Mesenchymal stem cell (in vitro differentiated cells and primary cell): ENCODE measurements around the gene TMEM116. TPM values are rescaled to one million over a fixed set of nuclear protein-coding genes. Genes with fewer than 3 reads are reported as not detected.

Experiments used
- DNase-seq: peaks from one replicate; pipeline ENCODE4 v3.0.0-alpha.2; 2013
- H2AFZ ChIP-seq: one replicate; pipeline ENCODE4 v1.6.1; 2013; ENCODE audit warnings: low read depth, mild to moderate bottlenecking, control low read depth, inconsistent platforms, low read length, moderate library complexity
- H2AK5ac ChIP-seq: 2 replicates; pipeline ENCODE4 v1.6.1; 2013; ENCODE audit warnings: low read length, moderate library complexity, mild to moderate bottlenecking, inconsistent platforms; ENCODE audit not compliant: severe bottlenecking
- H2BK120ac ChIP-seq: one replicate; pipeline ENCODE4 v1.6.1; 2013; ENCODE audit warnings: low read depth, mild to moderate bottlenecking, inconsistent platforms, low read length, moderate library complexity
- H2BK12ac ChIP-seq, 2 experiments: one replicate each; pipeline ENCODE4 v1.6.1; 2013; ENCODE audit warnings: inconsistent platforms in 2 of 2, low read length in 2 of 2, mild to moderate bottlenecking in 2 of 2, moderate library complexity in 2 of 2, control low read depth in 1 of 2
- H2BK15ac ChIP-seq: one replicate; pipeline ENCODE4 v1.6.1; 2013; ENCODE audit warnings: mild to moderate bottlenecking, low read depth, inconsistent platforms; ENCODE audit not compliant: poor library complexity, severe bottlenecking
- H2BK5ac ChIP-seq: 2 replicates; pipeline ENCODE4 v1.6.1; 2013; ENCODE audit warnings: low read depth, mild to moderate bottlenecking, low read length, control low read depth, inconsistent platforms; ENCODE audit not compliant: poor library complexity, severe bottlenecking
- H3K14ac ChIP-seq, 2 experiments: one replicate each; pipeline ENCODE4 v1.6.1; 2013; ENCODE audit warnings: inconsistent platforms in 2 of 2, low read length in 2 of 2, control low read depth in 1 of 2, mild to moderate bottlenecking in 1 of 2, moderate library complexity in 1 of 2
- H3K18ac ChIP-seq, 2 experiments: one replicate each; pipeline ENCODE4 v1.6.1; 2013; ENCODE audit warnings: inconsistent platforms in 2 of 2, low read length in 2 of 2, control low read depth in 1 of 2, low read depth in 1 of 2, mild to moderate bottlenecking in 1 of 2
- H3K23ac ChIP-seq, 2 experiments: one replicate each; pipeline ENCODE4 v1.6.1; 2013; ENCODE audit warnings: inconsistent platforms in 2 of 2, low read length in 2 of 2, mild to moderate bottlenecking in 2 of 2, moderate library complexity in 2 of 2, control low read depth in 1 of 2
- H3K27ac ChIP-seq: 2 replicates; pipeline ENCODE4 v1.5.1; 2013; ENCODE audit warnings: mild to moderate bottlenecking, moderate library complexity, low read length, control low read depth, inconsistent platforms; ENCODE audit not compliant: poor library complexity, severe bottlenecking
- H3K27me3 ChIP-seq, 2 experiments: 2 replicates each; pipeline versions ENCODE4 v1.6.1 to v1.7.0; 2013; ENCODE audit warnings: low read length in 2 of 2, mild to moderate bottlenecking in 2 of 2, moderate library complexity in 2 of 2, control low read depth in 1 of 2, inconsistent platforms in 1 of 2; ENCODE audit not compliant: control insufficient read depth in 1 of 2, insufficient read depth in 1 of 2
- H3K36me3 ChIP-seq, 2 experiments: 2 replicates each; pipeline versions ENCODE4 v1.6.1 to v1.7.0; 2013; ENCODE audit warnings: low read length in 2 of 2, control low read depth in 1 of 2, inconsistent platforms in 1 of 2, low read depth in 1 of 2, mild to moderate bottlenecking in 1 of 2; ENCODE audit not compliant: insufficient read depth in 2 of 2, control insufficient read depth in 1 of 2
- H3K4ac ChIP-seq, 2 experiments: one replicate each; pipeline ENCODE4 v1.6.1; 2013; ENCODE audit warnings: inconsistent platforms in 2 of 2, low read length in 2 of 2, mild to moderate bottlenecking in 2 of 2, moderate library complexity in 2 of 2, control low read depth in 1 of 2, low read depth in 1 of 2
- H3K4me1 ChIP-seq: 2 replicates; pipeline ENCODE4 v1.6.1; 2013; ENCODE audit warnings: low read depth, low read length, control low read depth; ENCODE audit not compliant: control insufficient read depth, insufficient read depth
- H3K4me2 ChIP-seq: 2 replicates; pipeline ENCODE4 v1.6.1; 2013; ENCODE audit warnings: low read length, mild to moderate bottlenecking, inconsistent platforms; ENCODE audit not compliant: poor library complexity, severe bottlenecking
- H3K4me3 ChIP-seq, 2 experiments: 2 replicates each; pipeline versions ENCODE4 v1.5.1 to v1.7.0; 2013; ENCODE audit warnings: low read length in 2 of 2, mild to moderate bottlenecking in 2 of 2, control low read depth in 1 of 2, low read depth in 1 of 2; ENCODE audit not compliant: insufficient read depth in 1 of 2
- H3K79me1 ChIP-seq: replicated peaks from 2 replicates; pipeline ENCODE4 v1.6.1; 2013; ENCODE audit warnings: mild to moderate bottlenecking, control low read depth, low read length, inconsistent platforms; ENCODE audit not compliant: poor library complexity, severe bottlenecking
- H3K9ac ChIP-seq: 2 replicates; pipeline ENCODE4 v1.7.0; 2013; ENCODE audit warnings: mild to moderate bottlenecking, low read length, moderate library complexity
- H3K9me3 ChIP-seq: 2 replicates; pipeline ENCODE4 v1.7.0; 2013; ENCODE audit warnings: mild to moderate bottlenecking, low read length; ENCODE audit not compliant: control insufficient read depth
- H4K8ac ChIP-seq: one replicate; pipeline ENCODE4 v1.6.1; 2013; ENCODE audit warnings: inconsistent platforms, mild to moderate bottlenecking, low read length, moderate library complexity
- H4K91ac ChIP-seq: one replicate; pipeline ENCODE4 v1.6.1; 2013; ENCODE audit warnings: mild to moderate bottlenecking, low read length, inconsistent platforms
- WGBS: methylation state at CpG from one replicate; pipeline ENCODE4 v1.1.7; 2013; ENCODE audit warnings: mixed read lengths; 5-methylcytosine and 5-hydroxymethylcytosine counted together
- polyA plus RNA-seq, 2 experiments: library from polyadenylated mRNA; stranded (reverse); fragments of 200-250 nt; gene quantifications; one replicate each; pipeline ENCODE4 v1.2.3, GENCODE V29; 2013

The TMEM116 gene
- polyA plus RNA-seq (2013, experiment 1 of 2): 3.8 TPM
- polyA plus RNA-seq (2013, experiment 2 of 2): 3.8 TPM

DNA sequence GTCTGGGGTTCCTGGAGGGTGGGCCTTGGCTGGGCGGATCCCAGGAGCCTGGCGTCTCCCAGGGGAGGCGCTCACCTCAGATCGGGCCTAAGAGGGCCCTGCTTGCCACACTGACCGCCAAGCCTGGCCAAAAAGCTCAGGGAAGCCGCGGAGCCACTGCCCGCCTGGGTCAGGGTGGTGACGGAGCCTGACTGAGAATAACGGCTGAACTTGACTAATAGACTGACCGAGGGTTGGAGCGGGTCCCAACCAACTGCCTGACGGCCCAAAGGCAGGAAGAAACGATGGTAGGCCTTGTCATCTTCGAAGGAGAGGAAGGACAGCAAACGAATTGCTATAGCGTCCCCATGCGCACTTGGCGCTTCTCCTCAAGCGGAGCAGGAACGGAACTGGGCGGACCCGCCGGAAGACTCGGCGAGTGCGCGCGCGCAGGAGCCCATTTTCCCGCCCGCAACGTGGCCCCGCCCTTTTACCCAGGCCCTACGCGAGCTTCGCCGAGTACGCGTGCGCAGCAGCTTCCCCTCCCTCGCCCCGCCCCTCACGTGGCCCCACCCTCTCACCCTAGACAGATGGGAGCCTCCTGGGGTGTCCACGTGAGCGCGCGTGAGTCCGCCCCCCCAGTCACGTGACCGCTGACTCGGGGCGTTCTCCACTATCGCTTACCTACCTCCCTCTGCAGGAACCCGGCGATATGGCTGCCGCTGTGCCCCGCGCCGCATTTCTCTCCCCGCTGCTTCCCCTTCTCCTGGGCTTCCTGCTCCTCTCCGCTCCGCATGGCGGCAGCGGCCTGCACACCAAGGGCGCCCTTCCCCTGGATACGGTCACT, at the start of gene TMEM116, which contains the start of gene ERP29:
TMEM116 (minus strand) TSS at position 391 of the 826 bp plus-strand sequence. CDS start 7,895 bp downstream, outside the sequence.
ERP29 (plus strand) TSS at position 652 of the 826 bp plus-strand sequence; CDS start at position 692, 40 bp downstream.
- Histone ChIP-seq H4K91ac (peak within 1 kb of the TSS; percentile 91), H2BK120ac (peak within 1 kb of the TSS; percentile 87), H2BK15ac (peak within 1 kb of the TSS; percentile 71), H2BK5ac (peak within 1 kb of the TSS; percentile 92), H3K9me3 (no peaks in the 10 kb centered on the region), H3K14ac (peak within 1 kb of the TSS in 1 of 2 experiments; percentile 91), H3K9ac (peak within 1 kb of the TSS; percentile 100), H3K4me1 (peaks cover 6% of the 10 kb centered on the region), H3K23ac (peak within 1 kb of the TSS; percentile 45 to 98), H3K79me1 (peaks cover 18% of the 10 kb centered on the region), H3K4ac (peak within 1 kb of the TSS; percentile 84 to 89), H3K27me3 (no peaks in the 10 kb centered on the region), H3K4me2 (peak within 1 kb of the TSS; percentile 83), H3K18ac (peak within 1 kb of the TSS; percentile 83 to 93), H3K27ac (peak within 1 kb of the TSS; percentile 94), H3K36me3 (peaks cover 0 to 20% of the 10 kb centered on the region in 2 experiments), H4K8ac (peak within 1 kb of the TSS; percentile 93), H2AK5ac (no peak within 1 kb of the TSS), H3K4me3 (peak within 1 kb of the TSS; percentile 94 to 100), H2BK12ac (peak within 1 kb of the TSS; percentile 28 to 45), H2AFZ (peak within 1 kb of the TSS; percentile 80)
- DNase-seq: peak; percentile 98
- WGBS: under 1% methylated on average over 67 of the region's 67 CpGs

DNA sequence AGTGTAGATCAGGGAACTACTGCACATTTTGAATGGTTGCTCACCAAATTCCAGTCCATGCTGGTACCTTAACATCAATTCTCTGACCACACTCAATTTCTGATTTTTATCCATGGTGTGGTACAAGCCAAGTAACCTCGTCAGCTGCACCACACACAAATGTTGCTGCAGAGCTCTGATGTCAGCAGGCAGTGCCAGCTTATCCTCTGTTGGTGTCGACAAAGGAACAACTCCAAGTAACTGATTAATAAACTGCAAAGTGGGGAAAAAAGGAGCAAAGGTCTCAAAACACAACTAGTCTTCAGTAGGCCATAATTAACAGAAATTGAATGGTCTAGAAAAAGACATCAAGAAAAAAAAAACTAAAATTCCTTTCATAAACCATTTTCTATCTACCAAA, 48.2 kb upstream of the TMEM116 start:
- Histone ChIP-seq H3K14ac (no peak overlapping the region), H2AFZ (no peak overlapping the region), H3K27me3 (no peaks in the 10 kb centered on the region), H2BK5ac (no peak overlapping the region), H3K4me1 (no peaks in the 10 kb centered on the region), H4K91ac (no peak overlapping the region), H2BK15ac (no peak overlapping the region), H3K9ac (no peak overlapping the region), H3K4ac (no peak overlapping the region), H3K27ac (no peak overlapping the region), H3K23ac (no peak overlapping the region), H2AK5ac (no peak overlapping the region), H3K36me3 (peaks cover 27 to 82% of the 10 kb centered on the region in 2 experiments), H3K4me2 (no peak overlapping the region), H2BK12ac (no peak overlapping the region), H3K4me3 (no peak overlapping the region), H3K9me3 (no peaks in the 10 kb centered on the region), H3K18ac (no peak overlapping the region), H4K8ac (no peak overlapping the region), H3K79me1 (peaks cover 6% of the 10 kb centered on the region), H2BK120ac (no peak overlapping the region)
- no peak for DNase-seq
- 100% methylated on average over 1 of the region's 2 CpGs for WGBS

DNA sequence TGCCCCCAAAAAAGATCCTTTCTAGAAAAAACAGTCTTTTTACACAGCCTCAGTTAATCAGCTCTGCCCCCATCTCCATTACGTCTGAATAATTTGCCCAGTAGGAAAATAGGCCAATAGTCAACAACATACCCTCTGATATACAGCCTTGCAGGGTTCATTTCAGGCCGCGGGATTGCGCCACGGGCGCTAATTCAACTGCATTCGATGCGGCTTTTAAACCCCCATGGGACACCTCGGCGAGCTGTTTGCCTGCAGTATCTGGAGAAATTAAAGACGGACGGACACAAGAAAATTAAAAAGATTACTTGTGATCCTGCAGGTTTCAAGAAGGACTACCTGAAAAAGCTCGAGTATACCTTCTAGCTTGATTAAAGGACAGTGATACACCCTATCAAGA, 36.4 kb upstream of the TMEM116 start:
- Histone ChIP-seq H2BK120ac (no peak overlapping the region), H3K9ac (no peak overlapping the region), H2AK5ac (no peak overlapping the region), H3K18ac (no peak overlapping the region), H3K4me1 (no peaks in the 10 kb centered on the region), H3K9me3 (no peaks in the 10 kb centered on the region), H3K4me3 (no peak overlapping the region), H3K27me3 (no peaks in the 10 kb centered on the region), H2BK15ac (no peak overlapping the region), H4K91ac (no peak overlapping the region), H3K36me3 (peaks cover 25 to 90% of the 10 kb centered on the region in 2 experiments), H3K4ac (no peak overlapping the region), H4K8ac (no peak overlapping the region), H2BK5ac (no peak overlapping the region), H3K23ac (no peak overlapping the region), H3K27ac (no peak overlapping the region), H3K14ac (no peak overlapping the region), H3K4me2 (no peak overlapping the region), H2BK12ac (no peak overlapping the region), H2AFZ (no peak overlapping the region), H3K79me1 (peaks cover 21% of the 10 kb centered on the region)
- 98% methylated on average over 13 of the region's 13 CpGs for WGBS
- no peak for DNase-seq

DNA sequence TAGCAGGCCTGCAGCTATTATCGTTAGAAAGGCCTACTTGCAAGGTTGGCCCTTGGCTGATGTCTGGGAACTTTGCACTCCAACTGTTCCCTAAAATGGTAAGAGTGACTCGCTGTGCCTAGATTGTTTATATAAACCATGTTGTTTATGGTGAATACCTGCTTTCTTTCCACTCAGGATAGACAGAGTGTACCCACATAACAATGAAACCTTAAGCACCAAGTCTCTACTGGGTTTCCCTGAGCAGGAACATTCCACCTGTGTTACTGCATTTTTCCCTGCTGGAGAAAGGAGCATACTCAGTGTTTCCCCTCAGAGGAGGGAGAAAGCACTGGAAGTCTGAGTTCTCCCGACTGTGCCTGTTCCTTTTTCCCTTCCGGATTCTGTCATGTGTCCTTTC, 33.0 kb upstream of the TMEM116 start:
- Histone ChIP-seq H3K79me1 (peaks cover 13% of the 10 kb centered on the region), H2AK5ac (no peak overlapping the region), H3K14ac (no peak overlapping the region), H2BK5ac (no peak overlapping the region), H2AFZ (no peak overlapping the region), H3K9me3 (no peaks in the 10 kb centered on the region), H3K4me3 (no peak overlapping the region), H2BK12ac (no peak overlapping the region), H3K4me2 (no peak overlapping the region), H3K27ac (no peak overlapping the region), H4K91ac (no peak overlapping the region), H3K36me3 (peaks cover 23 to 89% of the 10 kb centered on the region in 2 experiments), H3K18ac (no peak overlapping the region), H2BK120ac (no peak overlapping the region), H3K4ac (no peak overlapping the region), H3K9ac (no peak overlapping the region), H3K4me1 (no peaks in the 10 kb centered on the region), H4K8ac (peak overlapping the region; percentile 1), H2BK15ac (no peak overlapping the region), H3K23ac (no peak overlapping the region), H3K27me3 (no peaks in the 10 kb centered on the region)
- 71% methylated on average over 3 of the region's 4 CpGs for WGBS
- peak; percentile 43 for DNase-seq
